HG02588 (cell line): ENCODE measurements around the gene REPS1.
A peak's percentile ranks its signal among the peaks of the same experiment; 100 is the strongest.
"Not testable (repeated sequence)": the region's sequence is repeated elsewhere in the genome, so short reads cannot be mapped to it uniquely, and the experiment has no call there.

Experiments used
- ATAC-seq: cut with Tn5 transposase; IDR thresholded peaks from one replicate; pipeline ENCODE4 v1.9.1; 2021; ENCODE audit warnings: mild to moderate bottlenecking, moderate library complexity; ENCODE audit not compliant: unreplicated experiment

REPS1 gene

DNA sequence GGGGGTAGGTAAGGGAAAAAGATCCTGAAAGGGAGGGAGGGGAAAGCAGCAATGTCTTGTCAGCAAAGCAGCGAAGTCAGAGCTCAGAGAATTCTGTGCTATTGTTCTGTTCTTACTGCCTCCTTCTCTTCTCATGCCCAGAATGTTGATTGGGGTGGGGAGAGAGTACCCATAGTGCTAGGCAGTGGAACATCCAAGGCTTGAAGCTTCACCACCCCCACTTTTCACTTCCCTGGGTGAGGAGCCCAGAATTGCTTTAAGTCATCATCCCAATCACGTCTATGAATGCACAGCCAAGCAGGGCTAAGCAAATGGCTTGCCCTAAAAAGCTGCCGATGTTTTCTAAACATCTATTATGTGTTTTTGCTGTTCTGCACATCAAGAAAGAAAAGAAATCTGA lies 16.5 kb downstream of the REPS1 start:
- no peak for ATAC-seq

GRCh38 chr6:138970856-138971425 lies 17.1 kb downstream of the REPS1 start:
- no peak for ATAC-seq

DNA sequence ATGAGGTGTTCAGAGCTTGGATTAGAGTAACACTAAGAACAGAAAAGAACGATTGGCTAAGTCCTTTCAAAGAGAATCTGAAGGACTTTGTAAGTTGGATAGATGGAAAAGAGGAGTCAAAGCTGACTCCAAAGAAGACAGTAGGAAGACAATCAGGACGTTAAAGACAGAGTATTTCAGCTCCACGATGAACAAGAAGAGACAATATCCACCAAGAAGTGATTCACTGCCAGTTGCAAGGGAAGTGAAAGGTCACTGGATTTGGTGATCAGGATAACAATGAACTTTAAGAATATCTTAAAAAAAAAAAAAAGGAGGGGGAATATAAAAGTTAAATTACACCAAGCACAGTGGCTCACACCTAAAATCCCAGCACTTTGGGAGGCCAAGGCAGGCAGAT lies 17.9 kb downstream of the REPS1 start:
- no peak for ATAC-seq

GRCh38 chr6:138966870-138967269 lies 21.2 kb downstream of the REPS1 start:
- no peak for ATAC-seq

DNA sequence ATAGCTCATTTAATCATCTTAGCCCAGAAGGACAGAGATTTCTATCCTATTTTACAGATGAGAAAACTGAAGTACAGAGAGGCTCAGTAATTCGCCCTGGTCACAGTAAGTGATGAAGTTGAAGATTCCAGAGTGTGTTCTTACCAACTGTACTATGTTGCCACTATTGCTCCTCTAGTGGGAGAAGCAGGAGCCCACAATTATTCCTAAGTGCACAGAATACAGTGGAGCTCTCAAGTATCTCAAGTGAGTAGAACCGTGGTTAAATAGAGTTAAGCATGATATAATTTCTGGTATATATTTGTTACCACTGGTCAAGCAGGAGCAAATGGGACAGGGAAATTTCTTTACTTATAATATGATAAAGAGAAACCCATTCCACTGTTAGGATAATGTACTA lies 22.1 kb downstream of the REPS1 start:
- no peak for ATAC-seq

- no peak for ATAC-seq
These were observed 22.7 kb downstream of the REPS1 start for GRCh38 chr6:138965291-138965874.

- ATAC-seq = no peak
These were observed 24.0 kb downstream of the REPS1 start for GRCh38 chr6:138964012-138964411.

GRCh38 chr6:138963531-138963930 lies 24.5 kb downstream of the REPS1 start:
- ATAC-seq = no peak

GRCh38 chr6:138963119-138963518 lies 24.9 kb downstream of the REPS1 start:
- no peak for ATAC-seq

GRCh38 chr6:138959521-138959920 lies 28.5 kb downstream of the REPS1 start:
- ATAC-seq = no peak

DNA sequence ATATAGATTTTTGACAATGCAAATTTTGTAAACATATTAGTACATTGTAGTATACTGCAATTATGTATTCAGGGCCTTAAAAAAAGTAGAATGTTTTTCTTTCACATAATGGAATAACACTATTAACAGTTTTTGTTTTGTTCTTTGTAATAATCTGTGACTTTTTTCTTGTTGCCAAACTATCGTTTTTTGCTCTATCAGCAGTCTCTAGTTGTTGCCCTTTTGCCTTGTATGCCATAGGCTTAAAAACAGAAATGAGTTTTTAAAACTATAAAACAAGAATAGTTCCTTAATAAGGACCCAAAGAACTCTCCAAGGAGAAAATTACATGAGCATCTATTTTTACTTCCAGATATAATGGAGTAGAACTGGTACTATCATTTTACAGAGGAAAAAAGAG lies 29.5 kb downstream of the REPS1 start:
- ATAC-seq = no peak

GRCh38 chr6:138957903-138958302 lies 30.1 kb downstream of the REPS1 start:
- no peak for ATAC-seq

DNA sequence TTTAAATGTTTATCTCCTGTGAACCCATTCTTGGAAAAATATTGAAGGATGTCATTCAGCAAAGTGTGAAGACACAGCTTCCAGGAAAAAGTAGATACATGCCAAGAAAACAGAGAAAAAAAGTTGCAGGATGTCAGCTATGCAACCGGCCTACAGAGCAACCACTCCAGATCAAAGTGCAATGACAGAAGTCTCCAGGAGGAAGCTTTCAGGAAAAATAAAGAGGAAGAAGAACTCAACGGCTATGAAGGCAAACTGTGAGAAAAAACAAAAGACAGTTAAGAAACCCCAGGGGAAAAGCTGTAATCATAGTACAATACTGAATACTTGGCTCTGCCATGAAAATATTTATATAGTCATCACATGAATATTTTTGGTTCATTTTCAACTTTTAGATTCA lies 30.6 kb downstream of the REPS1 start:
- no peak for ATAC-seq

DNA sequence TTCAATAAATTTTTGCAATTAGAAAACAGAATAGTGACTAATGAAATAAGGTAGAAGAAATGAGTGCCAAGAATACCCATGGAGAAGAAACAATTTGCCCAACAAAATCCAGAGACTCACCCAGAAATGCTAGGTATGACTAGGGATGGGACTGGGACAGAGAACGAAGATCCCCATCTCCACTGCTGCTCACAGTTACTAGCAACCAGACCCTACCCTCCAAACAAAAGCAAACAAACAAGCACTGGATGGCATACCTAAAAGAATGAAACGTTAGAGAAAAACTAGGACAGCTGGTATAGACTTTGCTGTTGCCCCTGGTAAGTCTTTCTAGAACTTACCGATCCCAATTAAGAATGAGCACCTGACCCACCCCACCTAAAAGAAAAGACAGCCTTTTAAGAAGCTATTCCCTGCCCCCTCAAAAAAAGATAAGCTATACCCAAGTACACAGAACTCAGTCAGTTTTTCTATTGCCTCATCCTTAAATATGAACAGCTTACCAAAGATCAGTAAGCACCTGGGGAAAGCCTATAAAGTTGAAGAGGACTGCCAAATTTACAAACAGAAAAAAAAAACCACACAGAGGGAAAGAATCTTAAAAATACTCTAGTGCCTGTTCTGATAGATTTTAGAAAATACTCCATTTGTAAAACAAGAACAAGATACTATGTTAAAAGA lies 31.7 kb downstream of the REPS1 start:
- ATAC-seq = no peak

DNA sequence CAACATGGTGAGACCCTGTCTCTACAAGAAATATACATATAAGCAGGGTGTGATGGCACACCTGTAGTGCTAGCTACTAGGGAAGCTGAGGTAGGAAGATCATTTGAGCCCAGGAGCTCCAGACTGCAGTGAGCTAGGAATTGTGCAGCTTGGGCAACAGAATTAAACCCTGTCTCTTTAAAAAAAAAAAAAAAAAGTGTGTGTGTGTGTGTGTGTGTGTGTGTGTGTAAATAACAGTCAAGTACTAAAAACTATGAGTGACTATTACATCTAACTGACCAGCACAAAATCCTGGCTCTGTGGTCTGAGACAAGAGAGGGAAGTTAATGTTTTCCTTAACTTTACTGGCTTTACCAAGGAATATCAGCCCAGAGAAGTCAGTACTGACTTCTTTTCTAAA lies 32.8 kb downstream of the REPS1 start:
- ATAC-seq = no peak

DNA sequence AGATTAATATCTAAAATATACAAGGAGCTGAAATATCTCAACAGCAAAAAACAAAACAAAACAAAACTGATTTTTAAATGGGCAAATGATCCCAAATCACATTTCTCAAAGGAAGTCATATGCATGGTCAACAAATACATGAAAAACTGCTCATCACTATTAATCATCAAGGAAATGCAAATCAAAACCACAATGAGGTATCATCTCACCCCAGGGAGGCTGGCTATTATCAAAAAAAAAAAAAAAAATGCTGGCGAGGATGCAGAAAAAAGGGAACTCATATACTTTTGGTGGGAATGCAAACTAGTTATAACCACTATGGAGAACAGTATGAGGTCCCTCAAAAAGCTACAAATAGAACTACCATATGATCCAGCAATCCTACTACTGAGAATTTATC lies 34.6 kb downstream of the REPS1 start:
- no peak for ATAC-seq

- no peak for ATAC-seq
These were observed 39.4 kb downstream of the REPS1 start for GRCh38 chr6:138948546-138949179.

DNA sequence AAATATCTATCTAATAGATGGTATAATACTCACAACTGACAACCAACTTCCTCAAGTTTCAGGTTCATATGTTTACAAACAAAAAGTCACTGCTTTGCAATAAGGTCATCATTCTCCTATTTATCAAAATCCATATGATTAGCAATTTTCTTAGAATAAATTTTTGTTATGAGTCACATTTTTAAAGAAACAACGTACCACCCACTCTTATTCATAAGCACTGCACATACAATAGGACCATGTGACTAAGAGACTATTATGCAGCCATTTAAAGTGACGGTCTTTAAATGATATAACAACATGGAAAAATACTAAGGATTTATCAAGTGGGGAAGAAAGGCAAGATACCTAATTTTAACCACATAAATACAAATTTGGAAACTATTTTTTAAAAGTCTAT lies 40.0 kb downstream of the REPS1 start:
- no peak for ATAC-seq

DNA sequence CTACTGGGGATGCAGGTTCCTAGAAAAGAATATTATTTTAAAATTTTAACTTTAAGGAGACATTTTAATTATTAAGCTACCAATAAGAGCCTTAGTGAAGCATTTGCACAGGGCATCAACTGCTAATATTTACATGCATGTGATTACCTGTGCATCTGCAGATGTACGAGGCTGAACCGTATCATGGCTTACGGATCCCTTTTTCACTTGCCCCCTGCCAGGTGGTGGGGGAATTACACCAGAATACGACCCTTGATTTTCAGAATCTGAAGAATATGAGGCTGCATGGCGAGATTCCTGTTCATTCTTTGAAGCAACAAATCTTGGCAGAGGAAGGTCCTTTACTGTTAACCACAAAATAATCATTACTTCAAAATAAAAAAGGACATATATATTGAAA lies 42.7 kb downstream of the REPS1 start:
- no peak for ATAC-seq

- peak; percentile 79 for ATAC-seq
These were observed 43.6 kb downstream of the REPS1 start for GRCh38 chr6:138944412-138944811.

- no peak for ATAC-seq
These were observed 44.9 kb downstream of the REPS1 start for GRCh38 chr6:138943089-138943625.

- not testable (repeated sequence) for ATAC-seq
These were observed 51.2 kb downstream of the REPS1 start for GRCh38 chr6:138936873-138937272.
